Neural cell (in vitro differentiated cells): ENCODE measurements around the gene PDLIM5.

Experiments used
- EP300 ChIP-seq: fragments of 450-650 bp; conservative IDR thresholded peaks from 2 replicates; pipeline ENCODE4 v1.6.1; 2014; ENCODE audit warnings: antibody characterized with exemption, mild to moderate bottlenecking, moderate library complexity; ENCODE audit not compliant: poor library complexity, severe bottlenecking
- EZH2 ChIP-seq: fragments of 200-600, 300-800 bp; shearing (Covaris generic), sonication (generic); IDR thresholded peaks from 2 replicates; pipeline ENCODE4 v1.6.1; 2014; ENCODE audit warnings: antibody characterized with exemption, low read length, borderline replicate concordance, mild to moderate bottlenecking; ENCODE audit not compliant: insufficient read depth, poor library complexity, severe bottlenecking
- POLR2AphosphoS5 ChIP-seq: IDR thresholded peaks from 2 replicates; pipeline ENCODE4 v1.6.1; 2012
- RAD21 ChIP-seq: fragments of 450-650 bp; conservative IDR thresholded peaks from 2 replicates; pipeline ENCODE4 v1.6.1; 2014; ENCODE audit warnings: antibody characterized with exemption, mild to moderate bottlenecking, moderate library complexity
- SMC3 ChIP-seq: fragments of 450-650 bp; conservative IDR thresholded peaks from 2 replicates; pipeline ENCODE4 v1.6.1; 2014; ENCODE audit warnings: antibody characterized with exemption, mild to moderate bottlenecking, moderate library complexity; ENCODE audit not compliant: poor library complexity
- TAF1 ChIP-seq: IDR thresholded peaks from 2 replicates; pipeline ENCODE4 v1.6.1; 2012; ENCODE audit warnings: low read depth
- TF ChIP-seq, protein P1 (sequence below): fragments of 450-650 bp; IDR thresholded peaks from 2 replicates; pipeline ENCODE4 v1.5.1; 2014; ENCODE audit warnings: antibody characterized with exemption, mild to moderate bottlenecking, moderate library complexity; ENCODE audit not compliant: poor library complexity, severe bottlenecking
- TF ChIP-seq, protein P2 (sequence below): IDR thresholded peaks from 2 replicates; pipeline ENCODE4 v1.6.1; 2012; ENCODE audit warnings: borderline replicate concordance

DNA sequence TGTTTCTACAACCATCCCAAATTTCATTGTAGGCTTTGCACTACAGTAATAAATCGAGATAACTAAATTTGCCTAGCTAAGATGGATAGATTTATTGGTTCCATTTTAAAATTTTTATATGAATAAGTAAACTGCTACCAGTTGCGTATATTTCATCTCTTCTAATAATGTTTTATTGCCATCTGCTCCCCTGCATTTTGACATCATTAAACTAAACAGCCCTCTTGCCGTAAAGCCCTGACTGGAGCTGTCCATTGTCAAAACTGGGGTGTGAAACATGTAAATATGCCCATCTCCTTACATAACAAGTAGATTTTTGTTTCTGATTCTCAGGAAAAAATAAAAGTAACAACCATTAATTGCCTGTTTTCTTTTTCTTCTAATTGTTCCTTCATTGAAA lies 175.2 kb downstream of the PDLIM5 start:
- TF ChIP-seq, protein P1, sequence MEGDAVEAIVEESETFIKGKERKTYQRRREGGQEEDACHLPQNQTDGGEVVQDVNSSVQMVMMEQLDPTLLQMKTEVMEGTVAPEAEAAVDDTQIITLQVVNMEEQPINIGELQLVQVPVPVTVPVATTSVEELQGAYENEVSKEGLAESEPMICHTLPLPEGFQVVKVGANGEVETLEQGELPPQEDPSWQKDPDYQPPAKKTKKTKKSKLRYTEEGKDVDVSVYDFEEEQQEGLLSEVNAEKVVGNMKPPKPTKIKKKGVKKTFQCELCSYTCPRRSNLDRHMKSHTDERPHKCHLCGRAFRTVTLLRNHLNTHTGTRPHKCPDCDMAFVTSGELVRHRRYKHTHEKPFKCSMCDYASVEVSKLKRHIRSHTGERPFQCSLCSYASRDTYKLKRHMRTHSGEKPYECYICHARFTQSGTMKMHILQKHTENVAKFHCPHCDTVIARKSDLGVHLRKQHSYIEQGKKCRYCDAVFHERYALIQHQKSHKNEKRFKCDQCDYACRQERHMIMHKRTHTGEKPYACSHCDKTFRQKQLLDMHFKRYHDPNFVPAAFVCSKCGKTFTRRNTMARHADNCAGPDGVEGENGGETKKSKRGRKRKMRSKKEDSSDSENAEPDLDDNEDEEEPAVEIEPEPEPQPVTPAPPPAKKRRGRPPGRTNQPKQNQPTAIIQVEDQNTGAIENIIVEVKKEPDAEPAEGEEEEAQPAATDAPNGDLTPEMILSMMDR, result no peak
- TF ChIP-seq POLR2AphosphoS5 (no peak), EP300 (no peak), SMC3 (no peak), EZH2 (no peak), TAF1 (no peak), RAD21 (no peak)
- TF ChIP-seq, protein P2, sequence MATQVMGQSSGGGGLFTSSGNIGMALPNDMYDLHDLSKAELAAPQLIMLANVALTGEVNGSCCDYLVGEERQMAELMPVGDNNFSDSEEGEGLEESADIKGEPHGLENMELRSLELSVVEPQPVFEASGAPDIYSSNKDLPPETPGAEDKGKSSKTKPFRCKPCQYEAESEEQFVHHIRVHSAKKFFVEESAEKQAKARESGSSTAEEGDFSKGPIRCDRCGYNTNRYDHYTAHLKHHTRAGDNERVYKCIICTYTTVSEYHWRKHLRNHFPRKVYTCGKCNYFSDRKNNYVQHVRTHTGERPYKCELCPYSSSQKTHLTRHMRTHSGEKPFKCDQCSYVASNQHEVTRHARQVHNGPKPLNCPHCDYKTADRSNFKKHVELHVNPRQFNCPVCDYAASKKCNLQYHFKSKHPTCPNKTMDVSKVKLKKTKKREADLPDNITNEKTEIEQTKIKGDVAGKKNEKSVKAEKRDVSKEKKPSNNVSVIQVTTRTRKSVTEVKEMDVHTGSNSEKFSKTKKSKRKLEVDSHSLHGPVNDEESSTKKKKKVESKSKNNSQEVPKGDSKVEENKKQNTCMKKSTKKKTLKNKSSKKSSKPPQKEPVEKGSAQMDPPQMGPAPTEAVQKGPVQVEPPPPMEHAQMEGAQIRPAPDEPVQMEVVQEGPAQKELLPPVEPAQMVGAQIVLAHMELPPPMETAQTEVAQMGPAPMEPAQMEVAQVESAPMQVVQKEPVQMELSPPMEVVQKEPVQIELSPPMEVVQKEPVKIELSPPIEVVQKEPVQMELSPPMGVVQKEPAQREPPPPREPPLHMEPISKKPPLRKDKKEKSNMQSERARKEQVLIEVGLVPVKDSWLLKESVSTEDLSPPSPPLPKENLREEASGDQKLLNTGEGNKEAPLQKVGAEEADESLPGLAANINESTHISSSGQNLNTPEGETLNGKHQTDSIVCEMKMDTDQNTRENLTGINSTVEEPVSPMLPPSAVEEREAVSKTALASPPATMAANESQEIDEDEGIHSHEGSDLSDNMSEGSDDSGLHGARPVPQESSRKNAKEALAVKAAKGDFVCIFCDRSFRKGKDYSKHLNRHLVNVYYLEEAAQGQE, result no peak
